H9 (cell line): ENCODE results near the gene ZMPSTE24. TPM values are rescaled to one million over a fixed set of nuclear protein-coding genes. Genes with fewer than 3 reads are reported as not detected.

Experiments used
- DNase-seq: peaks from one replicate; pipeline ENCODE4 v3.0.0-alpha.2; 2017
- H2AFZ ChIP-seq: one replicate; pipeline ENCODE4 v1.6.1; 2013; ENCODE audit warnings: mild to moderate bottlenecking, low read length, control low read depth, moderate library complexity
- H2AK5ac ChIP-seq: 2 replicates; pipeline ENCODE4 v1.6.1; 2013; ENCODE audit warnings: low read length, control low read depth, mixed read lengths; ENCODE audit not compliant: insufficient read length
- H2BK120ac ChIP-seq: one replicate; pipeline ENCODE4 v1.6.1; 2013; ENCODE audit warnings: low read depth, mild to moderate bottlenecking, low read length, control low read depth, inconsistent platforms; ENCODE audit not compliant: poor library complexity, severe bottlenecking
- H2BK12ac ChIP-seq: 2 replicates; pipeline ENCODE4 v1.6.1; 2013; ENCODE audit warnings: low read length, control low read depth, mixed read lengths, low read depth; ENCODE audit not compliant: insufficient read length
- H2BK15ac ChIP-seq: 2 replicates; pipeline ENCODE4 v1.6.1; 2013; ENCODE audit warnings: low read depth, low read length, control low read depth
- H2BK20ac ChIP-seq: one replicate; pipeline ENCODE4 v1.6.1; 2013; ENCODE audit warnings: low read depth, mild to moderate bottlenecking, low read length, control low read depth, inconsistent platforms; ENCODE audit not compliant: poor library complexity, severe bottlenecking
- H2BK5ac ChIP-seq: 2 replicates; pipeline ENCODE4 v1.6.1; 2013; ENCODE audit warnings: low read length, control low read depth, mixed read lengths; ENCODE audit not compliant: insufficient read length
- H3K14ac ChIP-seq: 2 replicates; pipeline ENCODE4 v1.6.1; 2013; ENCODE audit warnings: low read length, control low read depth; ENCODE audit not compliant: insufficient read depth
- H3K18ac ChIP-seq: 2 replicates; pipeline ENCODE4 v1.6.1; 2013; ENCODE audit warnings: low read depth, mild to moderate bottlenecking, mixed read lengths, low read length, control low read depth; ENCODE audit not compliant: insufficient read length
- H3K23ac ChIP-seq: 2 replicates; pipeline ENCODE4 v1.6.1; 2013; ENCODE audit warnings: low read length, control low read depth, mixed read lengths, low read depth; ENCODE audit not compliant: insufficient read length
- H3K23me2 ChIP-seq: 2 replicates; pipeline ENCODE4 v1.6.1; 2013; ENCODE audit warnings: low read depth, mild to moderate bottlenecking, mixed read lengths, low read length, control low read depth; ENCODE audit not compliant: insufficient read length, poor library complexity, severe bottlenecking
- H3K27ac ChIP-seq: 2 replicates; pipeline ENCODE4 v1.5.1; 2013; ENCODE audit warnings: low read length, control low read depth, mixed read lengths, low read depth; ENCODE audit not compliant: insufficient read length
- H3K27me3 ChIP-seq: 2 replicates; pipeline ENCODE4 v1.6.1; 2013; ENCODE audit warnings: low read length, control low read depth, inconsistent platforms; ENCODE audit not compliant: insufficient read depth
- H3K4ac ChIP-seq: 2 replicates; pipeline ENCODE4 v1.6.1; 2013; ENCODE audit warnings: low read depth, mild to moderate bottlenecking, control low read depth, inconsistent platforms, low read length, moderate library complexity
- H3K4me1 ChIP-seq: 2 replicates; pipeline ENCODE4 v1.6.1; 2013; ENCODE audit warnings: low read length, control low read depth, inconsistent platforms; ENCODE audit not compliant: insufficient read depth
- H3K4me2 ChIP-seq: 2 replicates; pipeline ENCODE4 v1.6.1; 2013; ENCODE audit warnings: low read length, control low read depth, mixed read lengths; ENCODE audit not compliant: insufficient read length, insufficient read depth
- H3K56ac ChIP-seq: 2 replicates; pipeline ENCODE4 v1.6.1; 2013; ENCODE audit warnings: low read depth, mild to moderate bottlenecking, mixed read lengths, low read length, control low read depth; ENCODE audit not compliant: insufficient read length
- H3K79me1 ChIP-seq: 2 replicates; pipeline ENCODE4 v1.6.1; 2013; ENCODE audit warnings: low read depth, mild to moderate bottlenecking, moderate library complexity, low read length, control low read depth, inconsistent platforms; ENCODE audit not compliant: insufficient read depth, poor library complexity, severe bottlenecking
- H3K79me2 ChIP-seq: 2 replicates; pipeline ENCODE4 v1.6.1; 2013; ENCODE audit warnings: low read length, control low read depth, inconsistent platforms; ENCODE audit not compliant: insufficient read depth
- H3K9ac ChIP-seq: 2 replicates; pipeline ENCODE4 v1.6.1; 2013; ENCODE audit warnings: low read length, control low read depth, mixed read lengths; ENCODE audit not compliant: insufficient read length; ENCODE audit errors: extremely low read depth
- H3K9me3 ChIP-seq: one replicate; pipeline ENCODE4 v1.6.1; 2013; ENCODE audit warnings: low read depth, low read length, inconsistent platforms; ENCODE audit not compliant: control insufficient read depth
- H3T11ph ChIP-seq: one replicate; pipeline ENCODE4 v1.6.1; 2013; ENCODE audit warnings: mild to moderate bottlenecking, low read length, control low read depth, inconsistent platforms
- H4K20me1 ChIP-seq: one replicate; pipeline ENCODE4 v1.6.1; 2013; ENCODE audit not compliant: control insufficient read depth, insufficient read length, insufficient read depth
- H4K5ac ChIP-seq: 2 replicates; pipeline ENCODE4 v1.6.1; 2013; ENCODE audit warnings: low read depth, mild to moderate bottlenecking, mixed read lengths, low read length, control low read depth; ENCODE audit not compliant: insufficient read length
- H4K8ac ChIP-seq: replicated peaks from 2 replicates; pipeline ENCODE4 v1.6.1; 2013; ENCODE audit warnings: low read length, control low read depth, mixed read lengths, low read depth; ENCODE audit not compliant: insufficient read length
- H4K91ac ChIP-seq: 2 replicates; pipeline ENCODE4 v1.6.1; 2013; ENCODE audit warnings: low read depth, mild to moderate bottlenecking, moderate library complexity, mixed read lengths, low read length, control low read depth; ENCODE audit not compliant: insufficient read length
- H3K27ac Mint-ChIP-seq, 3 experiments: 2 replicates in 2 of 3; 3 replicates in 1 of 3; pipeline ENCODE4 v1.8.0; 2020 to 2021; ENCODE audit warnings: mixed read lengths in 3 of 3, mild to moderate bottlenecking in 1 of 3, moderate library complexity in 1 of 3
- H3K27me3 Mint-ChIP-seq: 2 replicates; pipeline ENCODE4 v1.8.0; 2021; ENCODE audit warnings: low read depth, mild to moderate bottlenecking, moderate library complexity, mixed read lengths
- H3K36me3 Mint-ChIP-seq, 3 experiments: 2 replicates in 2 of 3; 3 replicates in 1 of 3; pipeline ENCODE4 v1.8.0; 2020 to 2021; ENCODE audit warnings: low read depth in 3 of 3, mixed read lengths in 3 of 3; ENCODE audit not compliant: insufficient read depth in 1 of 3
- H3K4me1 Mint-ChIP-seq, 2 experiments: 2 replicates each; pipeline ENCODE4 v1.8.0; 2020; ENCODE audit warnings: mixed read lengths in 2 of 2
- H3K4me3 Mint-ChIP-seq, 2 experiments: 2 replicates in 1 of 2; 3 replicates in 1 of 2; pipeline ENCODE4 v1.8.0; 2020 to 2021; ENCODE audit warnings: mild to moderate bottlenecking in 2 of 2, mixed read lengths in 2 of 2, moderate library complexity in 1 of 2
- H3K9me3 Mint-ChIP-seq, 2 experiments: 2 replicates in 1 of 2; 3 replicates in 1 of 2; pipeline ENCODE4 v1.8.0; 2020; ENCODE audit warnings: mild to moderate bottlenecking in 2 of 2, mixed read lengths in 2 of 2, moderate library complexity in 1 of 2
- WGBS: extraction: QIAGEN DNeasy Blood & Tissue Kit; methylation state at CpG from one replicate; pipeline ENCODE4 v1.1.7; 2013; ENCODE audit warnings: missing lambda C conversion rate, low lambda C conversion rate, mixed read lengths; ENCODE audit not compliant: insufficient read length; ENCODE audit errors: extremely low coverage; 5-methylcytosine and 5-hydroxymethylcytosine counted together
- total RNA-seq: library from RNA; stranded (reverse); gene quantifications from 2 replicates; pipeline ENCODE4 v1.2.1, GENCODE V29; 2021
- TF ChIP-seq, protein P1 (sequence below): fragments of 200-600 bp; sonication (generic); conservative IDR thresholded peaks from 3 replicates; pipeline ENCODE4 v1.8.0; 2021; ENCODE audit warnings: antibody characterized with exemption, mild to moderate bottlenecking

Gene ZMPSTE24
- total RNA-seq, 1 experiment from 2014 or later: 47.6 TPM

DNA sequence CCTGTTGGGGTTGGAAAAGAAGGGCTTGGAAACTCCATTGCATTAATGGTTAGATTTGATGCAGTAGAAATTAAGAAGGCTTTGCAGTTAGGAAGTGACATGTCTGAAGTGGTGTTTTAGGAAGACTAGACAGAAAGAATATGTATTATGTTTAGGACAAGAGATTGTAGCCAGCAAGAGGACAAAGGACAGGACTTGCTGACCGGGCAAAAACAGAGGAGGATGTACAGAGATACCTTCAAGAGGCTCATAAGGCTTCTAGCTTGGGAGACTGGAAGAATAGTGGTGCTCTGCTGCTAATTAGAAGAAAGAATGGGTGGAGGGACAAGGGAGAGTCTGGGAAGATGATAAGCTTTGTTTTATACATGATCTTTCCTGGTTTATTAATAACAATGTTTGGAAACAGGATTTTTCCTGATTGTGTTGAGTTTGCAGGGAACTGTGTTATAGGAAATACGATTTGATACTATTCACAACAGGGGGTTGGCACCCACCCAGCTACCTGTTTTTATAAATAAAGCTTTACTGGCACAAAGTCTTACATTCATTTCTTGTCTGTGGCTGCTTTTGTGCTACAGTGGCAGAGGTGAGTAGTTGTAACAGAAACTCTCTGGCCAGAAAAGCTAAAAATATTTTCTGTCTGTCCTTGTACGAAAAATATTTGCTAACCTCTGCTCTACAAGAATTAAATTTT lies 47.4 kb upstream of the ZMPSTE24 start:
- Histone ChIP-seq H3K27me3 (no peaks in the 10 kb centered on the region), H3K27ac (no peak overlapping the region), H4K91ac (no peak overlapping the region), H3K4me2 (no peak overlapping the region), H3K18ac (no peak overlapping the region), H3K4me1 (no peaks in the 10 kb centered on the region), H4K20me1 (no peaks in the 10 kb centered on the region), H2BK15ac (no peak overlapping the region), H3K14ac (no peak overlapping the region), H2BK20ac (no peak overlapping the region), H3K9ac (no peak overlapping the region), H2BK5ac (no peak overlapping the region), H3K79me2 (no peaks in the 10 kb centered on the region), H4K8ac (no peak overlapping the region), H2BK12ac (no peak overlapping the region), H3K4ac (no peak overlapping the region), H2BK120ac (no peak overlapping the region), H2AFZ (no peak overlapping the region), H4K5ac (no peak overlapping the region), H3K9me3 (no peaks in the 10 kb centered on the region), H3K23ac (no peak overlapping the region), H3K79me1 (no peaks in the 10 kb centered on the region), H3T11ph (no peak overlapping the region), H2AK5ac (no peak overlapping the region), H3K23me2 (no peaks in the 10 kb centered on the region), H3K56ac (no peak overlapping the region)
- H3K4me1 Mint-ChIP-seq: no peaks in the 10 kb centered on the region
- no peaks in the 10 kb centered on the region for H3K9me3 Mint-ChIP-seq
- WGBS: no CpG with 5 or more reads among the region's 3 CpGs
- no peak overlapping the region; a peak in 1 of 7 replicates for H3K27ac Mint-ChIP-seq
- TF ChIP-seq, protein P1, sequence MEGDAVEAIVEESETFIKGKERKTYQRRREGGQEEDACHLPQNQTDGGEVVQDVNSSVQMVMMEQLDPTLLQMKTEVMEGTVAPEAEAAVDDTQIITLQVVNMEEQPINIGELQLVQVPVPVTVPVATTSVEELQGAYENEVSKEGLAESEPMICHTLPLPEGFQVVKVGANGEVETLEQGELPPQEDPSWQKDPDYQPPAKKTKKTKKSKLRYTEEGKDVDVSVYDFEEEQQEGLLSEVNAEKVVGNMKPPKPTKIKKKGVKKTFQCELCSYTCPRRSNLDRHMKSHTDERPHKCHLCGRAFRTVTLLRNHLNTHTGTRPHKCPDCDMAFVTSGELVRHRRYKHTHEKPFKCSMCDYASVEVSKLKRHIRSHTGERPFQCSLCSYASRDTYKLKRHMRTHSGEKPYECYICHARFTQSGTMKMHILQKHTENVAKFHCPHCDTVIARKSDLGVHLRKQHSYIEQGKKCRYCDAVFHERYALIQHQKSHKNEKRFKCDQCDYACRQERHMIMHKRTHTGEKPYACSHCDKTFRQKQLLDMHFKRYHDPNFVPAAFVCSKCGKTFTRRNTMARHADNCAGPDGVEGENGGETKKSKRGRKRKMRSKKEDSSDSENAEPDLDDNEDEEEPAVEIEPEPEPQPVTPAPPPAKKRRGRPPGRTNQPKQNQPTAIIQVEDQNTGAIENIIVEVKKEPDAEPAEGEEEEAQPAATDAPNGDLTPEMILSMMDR: no peak
- peaks cover 3 to 14% (median 13%) of the 10 kb centered on the region in 3 experiments; a peak in 6 of 7 replicates for H3K36me3 Mint-ChIP-seq
- no peak overlapping the region for H3K4me3 Mint-ChIP-seq
- no peak for DNase-seq
- H3K27me3 Mint-ChIP-seq: no peaks in the 10 kb centered on the region
